Testis (tissue), 3 donors: Measurements from ENCODE around the gene ST3GAL6. TPM values are rescaled to one million over a fixed set of nuclear protein-coding genes. Genes with fewer than 3 reads are reported as not detected.

Experiments used
- DNase-seq: peaks from one replicate; pipeline ENCODE4 v3.0.0-alpha.2; 2019
- H3K27ac ChIP-seq, 2 donors: fragments of 200-600 bp; sonication (generic); one replicate each; pipeline ENCODE4 v1.5.1; 2019
- H3K27me3 ChIP-seq: fragments of 200-600 bp; sonication (generic); one replicate; pipeline ENCODE4 v1.5.1; 2019
- H3K36me3 ChIP-seq: fragments of 200-600 bp; sonication (generic); one replicate; pipeline ENCODE4 v1.5.1; 2017; ENCODE audit warnings: low read depth; ENCODE audit errors: missing control alignments
- H3K4me1 ChIP-seq: fragments of 200-600 bp; sonication (generic); one replicate; pipeline ENCODE4 v1.5.1; 2019
- H3K4me3 ChIP-seq, 2 donors: fragments of 200-600 bp; sonication (generic); one replicate each; pipeline ENCODE4 v1.5.1; 2017 to 2019
- H3K9me3 ChIP-seq: fragments of 200-600 bp; sonication (generic); one replicate; pipeline ENCODE4 v1.5.1; 2017
- CTCF ChIP-seq, 3 experiments: fragments of 450-650 bp in 2 of 3; fragments of 200-600 bp in 1 of 3; sonication (generic) in 1 of 3; IDR thresholded peaks; one replicate each; pipeline ENCODE4 v1.5.1; 2016 to 2019; ENCODE audit warnings: antibody characterized with exemption in 3 of 3, mild to moderate bottlenecking in 2 of 3, moderate library complexity in 1 of 3
- POLR2A ChIP-seq: fragments of 450-650 bp; IDR thresholded peaks from one replicate; pipeline ENCODE4 v1.6.1; 2017; ENCODE audit warnings: antibody characterized with exemption, mild to moderate bottlenecking, moderate library complexity
- WGBS, 2 donors: methylation state at CpG; one replicate each; pipeline ENCODE4 v1.1.5; 2018; 5-methylcytosine and 5-hydroxymethylcytosine counted together
- intact Hi-C: fragments of 100-400 bp; cut with DNase I; formaldehyde crosslinking; loops from one replicate; pipeline ENCODE4 v1.15.1; 2023; ENCODE audit warnings: low total_unique reads
- polyA plus RNA-seq: library from polyadenylated mRNA; stranded (reverse); fragments of 350-450 nt; fragmentation: Illumina TruSeq; extraction: RNeasy Lipid Tissue Mini Kit (QIAGEN cat#74804); gene quantifications from one replicate; pipeline ENCODE4 v1.2.3, GENCODE V29; 2014; ENCODE audit warnings: low read depth, low replicate concordance; ENCODE audit not compliant: insufficient read depth
- total RNA-seq, 2 donors: library from RNA; depleted of rRNA; stranded (reverse); fragments of >200 nt; gene quantifications; one replicate each; pipeline ENCODE4 v1.2.3, GENCODE V29; 2016

Gene ST3GAL6
- total and polyA plus RNA-seq, 3 donors from 2014 or later: 2.1 to 23.4 (median 3.7) TPM

DNA sequence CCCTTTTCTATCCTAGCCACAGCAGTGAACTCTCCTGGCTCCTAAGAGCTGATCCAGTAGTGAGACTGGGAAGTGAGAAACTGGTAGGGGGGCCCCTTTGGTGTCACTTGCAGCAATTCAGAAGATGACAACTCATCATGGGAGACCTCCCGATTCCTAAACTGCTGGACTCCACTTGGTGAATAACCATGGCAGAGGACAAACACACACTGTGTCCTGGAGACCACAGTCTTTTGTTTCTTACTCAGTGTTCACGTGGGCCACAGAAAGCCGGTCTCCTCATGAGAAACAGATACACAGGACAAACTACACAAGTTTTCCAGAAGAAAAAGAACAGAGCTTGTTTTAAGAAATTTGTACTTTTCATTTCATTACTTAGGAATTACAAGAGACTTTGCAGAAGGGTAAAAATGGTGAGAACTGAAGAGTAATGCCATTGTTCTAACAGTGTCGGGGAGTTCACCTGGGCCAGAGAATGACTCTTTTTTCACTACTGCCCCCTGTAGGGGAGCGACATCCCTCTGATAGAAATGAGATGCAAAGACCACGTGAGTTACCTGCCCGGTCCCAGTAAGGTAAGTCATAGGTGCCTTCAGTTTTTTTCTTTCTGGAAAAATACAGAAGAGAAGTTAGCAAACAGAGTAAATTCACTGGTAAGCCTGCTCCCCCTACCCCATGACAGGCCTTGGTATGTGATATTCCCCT is 38.1 kb downstream of the ST3GAL6 start:
- Histone ChIP-seq H3K27me3 (no peaks in the 10 kb centered on the region), H3K4me3 (no peak overlapping the region), H3K9me3 (no peaks in the 10 kb centered on the region), H3K4me1 (no peaks in the 10 kb centered on the region), H3K27ac (no peak overlapping the region), H3K36me3 (no peaks in the 10 kb centered on the region)
- TF ChIP-seq CTCF (IDR thresholded peaks at IDR 0.05) (no peak), POLR2A (no peak)
- intact Hi-C loops: no loop called here
- 93% methylated on average over 7 of the region's 7 CpGs for WGBS, 2 donors
- no peak for DNase-seq

DNA sequence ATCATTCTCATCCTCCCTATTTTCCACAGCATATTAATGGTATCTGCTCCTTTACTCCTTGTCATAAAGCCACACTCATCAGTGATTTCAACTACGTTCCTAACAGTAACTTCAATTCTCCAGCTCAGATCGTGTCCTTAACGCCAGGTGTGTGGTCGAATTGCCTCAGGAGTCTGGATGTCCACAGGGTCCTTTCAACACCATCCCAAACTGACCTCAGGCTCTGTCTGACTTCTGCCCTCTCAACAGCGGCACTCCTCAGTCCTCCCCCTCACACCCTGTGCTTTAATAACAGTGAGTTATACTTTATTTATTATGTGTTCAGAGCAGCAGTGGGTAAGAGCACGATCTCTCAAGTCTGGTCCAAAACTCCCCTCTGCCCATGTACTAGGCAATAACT is 42.4 kb downstream of the ST3GAL6 start:
- intact Hi-C loops: no loop called here
- WGBS, 2 donors: 73 to 89% methylated on average over 6 of the region's 6 CpGs
- Histone ChIP-seq H3K27ac (no peak overlapping the region), H3K4me1 (no peaks in the 10 kb centered on the region), H3K27me3 (no peaks in the 10 kb centered on the region), H3K4me3 (no peak overlapping the region), H3K9me3 (no peaks in the 10 kb centered on the region), H3K36me3 (peaks cover 5% of the 10 kb centered on the region)
- TF ChIP-seq CTCF (IDR thresholded peaks at IDR 0.05): no peak
- TF ChIP-seq POLR2A: no peak
- no peak for DNase-seq

DNA sequence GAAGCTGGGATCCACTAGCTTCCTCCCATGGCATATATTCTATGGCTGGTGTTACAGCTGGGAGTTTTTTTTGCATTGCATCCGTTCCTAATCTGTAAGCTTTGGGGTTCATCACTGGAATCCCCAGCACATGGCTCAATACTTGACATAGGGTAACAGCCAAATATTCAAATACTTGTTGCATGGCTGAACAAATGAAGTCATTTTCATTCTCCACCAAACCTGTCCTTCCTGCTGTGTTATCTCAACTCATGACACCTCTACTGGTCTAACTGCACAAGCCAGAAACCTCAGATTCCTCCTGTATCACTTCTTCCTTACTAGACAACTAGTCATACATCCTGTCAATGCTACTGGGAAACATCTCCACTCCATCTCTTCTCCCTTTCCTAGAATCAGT is 43.4 kb downstream of the ST3GAL6 start:
- no peaks in the 10 kb centered on the region for H3K27me3 ChIP-seq
- no peak for DNase-seq
- intact Hi-C loops: no loop called here
- WGBS, 2 donors: 85 to 92% methylated on average over 1 of the region's 1 CpG
- no peaks in the 10 kb centered on the region for H3K9me3 ChIP-seq
- TF ChIP-seq POLR2A: no peak
- TF ChIP-seq CTCF (IDR thresholded peaks at IDR 0.05): no peak
- H3K36me3 ChIP-seq: peaks cover 5% of the 10 kb centered on the region
- H3K4me3 ChIP-seq: no peak overlapping the region
- no peak overlapping the region for H3K27ac ChIP-seq
- H3K4me1 ChIP-seq: no peaks in the 10 kb centered on the region

DNA sequence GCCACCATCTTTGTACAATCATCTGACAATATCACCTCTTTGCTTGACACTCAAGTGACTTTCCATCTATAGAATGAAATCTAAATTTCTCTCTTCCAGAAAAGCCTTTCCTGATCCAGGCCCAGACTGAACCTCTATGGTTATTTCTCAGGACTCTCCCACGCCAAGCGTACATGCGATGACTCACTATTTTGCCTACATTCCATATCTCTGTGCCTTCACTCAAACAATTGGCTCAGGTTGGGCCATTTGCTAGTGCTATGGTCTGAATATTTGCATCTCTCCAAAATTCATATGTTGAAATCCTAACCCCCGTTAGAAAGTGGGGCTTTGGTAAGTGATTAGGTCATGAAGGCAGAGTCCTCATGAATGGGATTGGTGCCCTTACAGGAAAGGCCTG is 43.9 kb downstream of the ST3GAL6 start:
- 92 to 97% methylated on average over 4 of the region's 4 CpGs for WGBS, 2 donors
- TF ChIP-seq CTCF (IDR thresholded peaks at IDR 0.05): no peak
- no peak for TF ChIP-seq POLR2A
- Histone ChIP-seq H3K4me1 (no peaks in the 10 kb centered on the region), H3K4me3 (no peak overlapping the region), H3K27me3 (no peaks in the 10 kb centered on the region), H3K27ac (no peak overlapping the region), H3K36me3 (peaks cover 5% of the 10 kb centered on the region), H3K9me3 (no peaks in the 10 kb centered on the region)
- no peak for DNase-seq
- intact Hi-C loops: no loop called here

GRCh38 chr3:98807561-98807960 is 44.4 kb downstream of the ST3GAL6 start:
- Histone ChIP-seq H3K9me3 (no peaks in the 10 kb centered on the region), H3K36me3 (peaks cover 5% of the 10 kb centered on the region), H3K27me3 (no peaks in the 10 kb centered on the region), H3K27ac (no peak overlapping the region), H3K4me1 (no peaks in the 10 kb centered on the region), H3K4me3 (no peak overlapping the region)
- TF ChIP-seq POLR2A (no peak), CTCF (IDR thresholded peaks at IDR 0.05) (no peak)
- no peak for DNase-seq
- 86 to 92% methylated on average over 1 of the region's 1 CpG for WGBS, 2 donors
- intact Hi-C loops: no loop called here
